ENCODE results near the gene RAP1GDS1.

GRCh38 chr4:98245226-98245625, 16.0 kb upstream of the RAP1GDS1 start:
- TF ChIP-seq CTCF (conservative IDR thresholded peaks at IDR 0.05) (no peak), ZFX (IDR thresholded peaks at IDR 0.05) (no peak)
